LoVo (cell line): ENCODE data around the gene CEBPZ.

Experiments used
- DNase-seq: peaks from one replicate; pipeline ENCODE4 v3.0.0-alpha.2; 2016; ENCODE audit warnings: low spot score

CEBPZ gene

DNA sequence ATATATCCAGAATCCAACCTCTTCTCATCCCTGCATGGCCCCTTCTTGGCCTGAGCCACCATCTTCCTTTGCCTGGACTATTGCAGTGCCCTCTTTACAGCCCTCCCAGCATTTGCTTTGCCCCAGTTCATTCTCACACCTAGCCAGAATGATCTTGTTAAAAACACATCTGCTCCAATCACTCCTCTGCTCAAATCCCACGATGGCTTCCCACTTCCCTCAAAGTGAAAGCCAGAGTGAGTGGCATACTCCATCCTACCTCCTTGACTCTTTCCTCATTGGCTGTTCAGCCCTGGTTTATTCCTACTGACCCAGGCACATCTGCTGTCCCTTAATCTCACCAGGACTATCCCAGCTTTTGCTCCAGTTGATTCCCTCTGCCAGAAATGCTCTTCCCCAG, 57.7 kb downstream of the CEBPZ start:
- DNase-seq, result no peak

DNA sequence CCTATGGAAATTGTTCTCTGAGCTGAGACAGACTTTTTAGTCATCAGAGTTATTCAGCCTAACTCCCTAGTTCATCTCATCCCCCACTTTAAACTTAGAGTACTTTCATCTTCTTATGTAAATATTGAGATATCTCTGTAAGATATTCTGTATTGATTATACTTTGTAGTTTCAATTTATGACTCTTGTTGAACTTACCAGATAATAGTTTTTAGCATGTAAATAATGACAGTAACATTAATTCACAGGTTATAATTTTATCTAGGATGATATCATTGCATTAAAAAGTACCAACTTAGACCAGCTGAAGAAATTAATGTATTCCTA, 59.8 kb downstream of the CEBPZ start:
- no peak for DNase-seq

DNA sequence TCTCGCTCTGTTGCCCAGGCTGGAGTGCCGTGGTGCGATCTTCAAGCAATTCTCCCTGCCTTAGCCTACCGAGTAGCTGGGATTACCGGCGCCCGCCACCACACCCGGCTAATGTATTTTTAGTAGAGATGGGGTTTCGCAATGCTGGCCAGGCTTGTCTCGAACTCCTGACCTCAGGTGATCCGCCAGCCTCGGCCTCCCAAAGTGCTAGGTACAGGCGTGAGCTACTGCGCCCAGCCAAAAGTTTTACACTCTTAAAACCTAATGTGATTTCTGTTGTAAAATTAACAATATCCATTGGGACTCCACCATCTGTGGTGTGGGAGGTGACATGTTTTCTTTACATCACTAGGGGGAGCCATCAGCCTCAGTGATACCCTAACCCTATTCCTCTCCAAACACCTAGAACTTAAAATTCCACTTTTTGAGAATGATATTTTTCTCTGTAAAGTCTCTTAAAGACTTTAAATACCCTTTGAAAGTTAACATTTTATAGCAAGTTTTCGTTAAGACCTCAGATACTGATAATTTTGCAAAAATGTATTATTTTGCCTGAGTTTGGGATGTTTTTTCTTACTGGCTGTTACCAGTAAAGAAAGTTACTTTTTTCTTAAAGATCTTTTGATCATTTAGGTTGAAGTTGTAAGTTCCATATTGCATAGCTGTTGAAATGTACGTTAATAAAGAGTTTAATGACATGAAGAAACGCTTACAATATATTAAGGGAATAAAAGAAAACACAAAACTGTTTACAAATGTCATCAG, 63.0 kb downstream of the CEBPZ start:
- peak; percentile 37 for DNase-seq

DNA sequence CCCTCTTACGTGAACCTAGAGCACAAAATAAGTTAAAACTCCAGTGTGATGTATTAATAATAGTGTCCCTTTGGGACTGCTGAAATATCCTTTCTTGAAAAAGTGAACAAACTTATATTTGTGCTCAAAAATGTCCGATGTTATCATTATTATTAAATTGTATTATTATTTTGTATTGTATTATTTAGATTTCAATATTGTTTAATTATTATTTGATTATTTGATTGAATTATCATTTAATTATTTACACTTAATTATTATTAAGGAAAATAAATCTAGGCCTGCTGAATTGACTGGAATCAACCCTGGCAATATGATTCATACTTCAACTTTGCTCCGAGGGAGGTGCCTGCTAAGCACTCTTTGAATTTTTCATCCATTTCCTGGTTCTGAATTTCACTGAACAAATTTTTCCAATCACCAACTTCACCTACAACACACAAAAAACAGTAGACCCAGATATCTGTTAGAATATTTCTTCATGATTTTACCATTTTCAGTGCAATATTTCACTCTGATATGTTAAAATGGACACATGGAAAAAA, 63.7 kb downstream of the CEBPZ start:
- DNase-seq, result peak; percentile 63

DNA sequence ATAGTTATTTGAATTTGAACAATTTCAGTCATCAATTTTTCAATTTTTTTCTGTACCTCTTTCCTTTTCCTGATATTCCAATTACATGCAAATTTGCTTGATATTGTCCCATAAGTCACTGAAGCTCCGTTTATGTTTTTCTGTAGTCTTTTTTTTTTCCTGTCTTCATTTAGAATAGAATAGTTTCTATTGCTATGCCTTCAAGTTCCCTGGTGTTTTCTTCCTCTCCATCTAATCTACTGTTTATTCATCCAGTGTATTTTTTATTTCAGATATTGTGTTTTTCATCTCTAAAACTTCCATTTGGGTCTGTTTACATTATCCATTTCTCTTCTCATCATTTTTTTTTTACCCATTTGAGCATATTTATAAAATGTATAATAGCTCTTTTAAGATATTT, 66.6 kb downstream of the CEBPZ start:
- DNase-seq, result no peak

DNA sequence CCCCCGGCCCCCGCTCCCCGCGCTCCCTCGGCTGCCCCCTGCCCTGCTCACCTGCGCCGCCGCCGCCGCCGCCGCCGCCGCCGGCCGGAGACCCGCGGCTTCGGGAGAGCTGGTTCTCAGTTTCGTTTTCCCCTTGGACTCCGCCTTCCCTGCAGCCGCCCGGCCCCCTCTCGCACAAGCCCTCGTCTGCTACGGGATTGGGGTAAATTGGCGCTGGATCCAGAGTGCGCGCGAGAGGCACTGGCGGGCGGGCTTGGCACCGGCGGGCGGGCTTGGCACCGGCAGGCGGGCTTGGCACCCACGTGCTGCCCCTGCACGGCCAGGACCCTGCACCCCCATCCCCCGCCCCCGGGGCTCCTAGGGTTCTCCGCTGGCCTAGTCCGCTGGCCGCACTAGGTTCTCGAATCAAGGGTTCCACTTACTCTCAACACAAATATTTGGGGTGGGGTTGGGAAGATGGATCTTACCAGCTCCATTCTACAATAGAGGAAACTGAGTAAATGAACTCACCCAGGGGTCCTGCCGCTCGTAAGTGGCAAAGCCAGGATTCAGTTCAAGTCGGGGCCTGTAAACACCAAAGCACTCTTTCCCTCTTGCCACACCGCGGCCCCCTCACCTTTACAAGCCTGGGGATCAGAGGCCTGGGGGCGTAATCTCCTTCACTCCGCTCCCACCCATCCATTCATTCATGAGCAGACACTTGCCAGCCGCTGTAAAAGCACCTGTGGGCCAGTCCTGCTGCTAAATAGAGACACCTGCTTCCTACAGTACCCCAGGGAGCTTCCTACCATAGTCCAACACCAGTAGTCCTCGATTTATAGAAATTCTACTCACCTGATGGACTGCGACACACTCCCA, 74.3 kb downstream of the CEBPZ start, which contains the start of gene EIF2AK2:
EIF2AK2 (minus strand) TSS at position 124 of the 858 bp plus-strand sequence. CDS start 9,174 bp downstream, outside the sequence.
- DNase-seq, result peak; percentile 87

DNA sequence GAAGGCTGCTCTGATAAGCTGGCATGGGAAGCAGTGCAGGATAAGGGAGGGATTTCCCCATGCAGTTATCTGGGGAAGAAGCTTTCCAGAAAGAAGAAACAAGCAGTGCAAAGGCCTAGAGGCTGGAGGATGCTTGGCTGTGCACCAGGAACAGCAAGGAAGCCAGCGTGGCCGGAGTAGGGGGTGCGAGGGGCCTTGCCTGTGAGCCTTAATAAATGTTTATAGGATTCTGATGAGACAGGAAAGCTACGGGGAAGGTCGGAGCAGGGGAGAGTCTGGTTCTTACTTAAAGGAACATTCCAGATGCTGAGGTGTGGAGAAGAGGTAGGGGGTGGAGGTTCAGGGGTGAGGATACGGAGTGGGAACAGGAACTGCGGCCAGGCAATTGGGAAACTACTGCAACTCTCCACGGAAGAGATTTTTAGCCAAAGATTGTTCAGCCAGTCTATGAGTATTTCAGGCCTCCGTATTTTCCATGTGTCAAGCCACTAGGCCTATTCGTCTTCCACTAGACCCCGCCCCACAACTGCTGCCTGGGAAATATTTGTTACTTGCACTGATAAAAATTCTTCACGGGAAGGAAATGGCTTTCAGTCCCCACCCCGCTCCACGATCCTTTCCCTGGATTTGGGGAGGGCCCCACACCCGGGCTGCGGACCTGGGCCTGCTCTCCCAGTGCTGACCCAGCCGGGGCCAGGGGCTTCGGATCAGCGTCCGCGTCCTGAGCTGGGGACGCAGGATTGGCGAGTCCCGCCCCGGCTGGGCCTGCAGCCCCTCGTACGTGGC, 75.1 kb downstream of the CEBPZ start:
- peak; percentile 70 for DNase-seq

DNA sequence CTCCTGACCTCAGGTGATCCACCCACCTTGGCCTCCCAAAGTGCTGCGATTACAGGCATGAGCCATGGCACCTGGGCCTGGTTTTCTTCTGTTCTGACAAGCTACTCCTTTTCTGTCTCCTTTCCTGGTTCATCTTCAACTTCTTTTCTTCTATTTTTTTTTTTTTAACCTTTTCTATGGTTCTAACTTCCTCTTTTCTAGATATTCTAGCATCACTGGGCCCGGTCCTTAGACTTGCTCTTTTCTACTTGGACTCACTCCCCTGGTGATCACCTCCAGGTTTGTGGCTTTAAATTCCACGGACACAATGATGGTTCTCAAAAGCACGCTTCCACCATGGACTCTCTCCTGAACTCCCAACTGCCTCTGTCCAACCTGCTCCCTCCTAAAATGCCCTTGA, 76.6 kb downstream of the CEBPZ start:
- no peak for DNase-seq

DNA sequence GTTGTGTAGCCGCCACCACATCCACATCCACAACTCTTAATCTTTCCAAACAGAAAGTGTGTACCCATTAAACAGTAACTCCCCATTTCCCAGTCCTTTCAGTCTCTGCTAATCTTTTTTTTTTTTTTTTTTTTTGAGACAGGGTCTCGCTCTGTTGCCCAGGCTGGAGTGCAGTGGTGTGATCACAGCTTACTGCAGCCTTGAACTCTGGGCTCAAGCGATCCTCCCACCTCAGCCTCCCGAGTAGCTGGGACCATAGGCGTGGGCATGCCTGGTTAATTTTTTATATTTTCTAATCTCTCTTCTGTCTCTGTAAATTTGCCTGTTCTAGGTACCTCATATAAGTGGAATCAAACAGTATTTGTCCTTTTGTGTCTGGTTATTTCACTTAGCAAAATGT, 78.2 kb downstream of the CEBPZ start:
- no peak for DNase-seq
